ENCODE results near the gene RNLS.

Gene RNLS

DNA sequence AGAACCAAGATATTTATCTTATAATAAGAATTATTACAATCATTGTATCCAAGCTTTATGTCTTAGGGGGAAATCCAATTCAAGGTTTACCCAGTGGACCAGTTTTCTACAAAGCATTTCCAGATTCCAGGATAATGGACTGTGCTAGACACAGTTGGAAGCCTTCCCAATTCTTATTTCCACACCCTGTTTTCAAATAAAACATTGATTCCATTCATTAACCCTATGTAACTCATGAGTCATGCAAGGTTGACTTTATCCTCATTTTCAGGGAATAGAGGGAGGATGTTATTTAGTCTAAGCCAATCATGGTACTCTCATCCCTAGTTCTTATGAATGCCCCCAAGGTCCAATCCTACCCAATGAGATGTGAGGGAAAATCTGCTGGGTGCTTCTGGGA, 145.7 kb downstream of the RNLS start:
- no peak for DNase-seq (ENCODE audit: low read depth in 2 of 3, low spot score in 1 of 3)

DNA sequence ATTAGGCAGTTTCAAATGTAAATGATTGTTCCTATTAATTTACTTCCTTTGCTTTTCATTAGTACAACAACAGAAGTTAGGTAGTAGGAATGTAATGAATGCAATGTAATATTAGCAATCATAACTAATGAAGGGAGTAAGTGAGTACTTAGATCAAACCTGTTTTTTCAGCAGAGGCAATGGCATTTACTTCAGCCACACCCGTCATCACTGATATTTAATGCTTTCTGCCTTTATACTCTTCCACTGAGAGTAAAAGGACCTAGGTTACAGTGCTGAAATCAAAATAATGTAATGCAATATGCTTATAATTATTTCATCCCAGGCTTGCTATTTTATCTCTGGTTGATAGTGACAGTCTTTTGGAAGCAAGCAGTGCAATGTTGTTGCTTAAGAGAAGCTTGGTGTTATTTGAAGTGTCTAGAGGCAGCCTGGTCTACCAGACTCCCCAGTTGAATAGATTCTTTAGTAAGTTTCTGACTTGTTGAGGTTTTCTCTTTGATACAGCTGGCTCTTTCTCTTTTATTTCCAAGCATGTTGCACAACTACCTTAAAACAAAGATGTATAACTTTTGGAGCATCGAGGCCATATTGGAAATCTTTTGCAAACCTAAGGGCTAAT, 149.4 kb downstream of the RNLS start:
- no peak for DNase-seq (ENCODE audit: low read depth in 2 of 3, low spot score in 1 of 3)

DNA sequence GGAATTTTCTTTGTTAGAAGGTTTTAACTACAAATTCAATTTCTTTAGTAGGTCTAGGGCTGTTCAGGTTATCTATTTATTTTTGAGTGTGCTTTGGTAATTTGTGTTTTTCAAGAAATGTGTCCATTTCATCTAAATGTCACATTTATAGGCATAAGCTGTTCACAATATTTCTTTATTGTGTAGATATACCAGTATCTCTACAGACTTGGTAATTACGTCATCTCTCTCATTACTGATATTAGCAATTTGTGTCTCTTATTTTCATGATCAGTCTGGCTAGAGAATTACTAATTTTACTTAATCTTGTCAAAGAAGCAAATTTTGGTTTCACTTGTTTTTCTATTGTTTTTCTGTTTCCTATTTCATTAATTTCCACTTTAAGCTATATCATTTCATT, 152.0 kb downstream of the RNLS start:
- no peak for DNase-seq (ENCODE audit: low read depth in 2 of 3, low spot score in 1 of 3)

DNA sequence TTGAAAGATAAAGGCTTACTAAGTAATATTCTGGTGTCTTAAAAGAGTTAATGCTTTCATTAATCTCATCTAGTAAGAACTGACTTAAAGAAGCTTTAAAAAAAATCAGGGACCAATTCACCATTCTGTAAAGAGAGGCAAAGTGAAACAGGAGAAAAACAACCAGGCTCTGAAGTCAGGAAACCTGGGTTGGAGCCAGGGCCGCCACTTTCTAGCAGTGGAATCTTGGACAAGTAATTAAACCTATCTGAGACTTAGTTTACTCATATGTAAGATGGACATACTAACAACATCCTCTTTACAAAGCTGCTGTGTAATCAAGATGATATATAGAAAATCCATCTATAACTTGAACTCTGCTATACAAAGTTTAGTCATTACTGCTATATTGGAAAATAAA, 154.1 kb downstream of the RNLS start:
- DNase-seq (ENCODE audit: low read depth in 2 of 3, low spot score in 1 of 3), result no peak

DNA sequence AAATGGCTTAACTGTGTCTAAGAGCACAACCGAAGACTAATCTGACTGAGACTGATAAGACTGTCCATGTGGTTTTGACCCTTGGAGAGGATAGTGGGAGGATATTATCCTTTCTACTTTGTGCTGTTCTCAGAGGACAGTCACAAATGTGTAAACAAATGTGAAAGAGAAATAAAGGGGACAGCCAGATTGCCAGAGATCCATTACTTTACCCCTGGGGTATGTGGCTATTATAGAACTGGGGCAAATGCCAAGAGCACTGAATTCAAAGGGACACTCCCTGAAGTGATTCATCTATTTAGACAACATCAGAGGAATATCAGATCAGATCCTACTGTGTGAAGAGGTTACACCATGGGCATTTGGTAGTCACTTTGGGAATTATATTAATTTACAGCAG, 154.7 kb downstream of the RNLS start:
- no peak for DNase-seq (ENCODE audit: low read depth in 2 of 3, low spot score in 1 of 3)

DNA sequence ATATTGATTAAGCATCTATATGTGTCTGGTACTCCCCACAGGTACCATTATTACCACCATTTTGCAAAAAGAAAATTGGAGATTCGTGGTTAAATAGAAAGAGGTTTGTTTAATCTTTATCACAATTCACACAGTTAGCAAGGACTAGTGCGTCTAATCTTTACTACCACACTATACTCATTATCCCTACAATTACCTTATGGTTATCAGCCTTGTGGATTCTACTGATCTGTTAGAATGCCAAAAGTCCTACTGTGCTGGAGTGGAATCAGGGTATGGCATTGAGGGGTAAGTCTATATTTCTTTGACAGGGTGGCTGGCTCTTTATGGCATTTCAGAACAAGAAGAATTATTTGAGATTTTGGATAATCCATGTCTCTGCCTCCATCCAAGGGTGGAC, 156.1 kb downstream of the RNLS start:
- no peak for DNase-seq (ENCODE audit: low read depth in 2 of 3, low spot score in 1 of 3)

DNA sequence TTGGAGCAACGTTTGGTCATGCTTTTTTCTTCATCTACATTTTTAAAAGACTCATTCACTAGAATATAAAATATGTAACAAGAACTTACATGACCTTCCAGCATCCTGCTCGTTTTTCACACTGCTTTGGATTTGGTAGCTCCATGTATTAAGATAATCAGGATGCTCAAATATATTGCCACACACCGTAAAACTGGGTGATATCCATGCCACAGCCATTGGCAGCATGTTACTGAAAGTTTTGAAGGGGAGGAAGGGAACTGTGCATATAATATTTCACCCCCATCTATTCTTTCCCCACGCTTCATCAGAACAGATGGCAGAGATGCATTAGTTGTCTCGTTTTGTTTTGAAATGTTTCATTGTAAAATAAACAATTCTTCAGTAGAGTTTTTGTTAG, 158.2 kb downstream of the RNLS start:
- DNase-seq (ENCODE audit: low read depth in 2 of 3, low spot score in 1 of 3), result no peak

DNA sequence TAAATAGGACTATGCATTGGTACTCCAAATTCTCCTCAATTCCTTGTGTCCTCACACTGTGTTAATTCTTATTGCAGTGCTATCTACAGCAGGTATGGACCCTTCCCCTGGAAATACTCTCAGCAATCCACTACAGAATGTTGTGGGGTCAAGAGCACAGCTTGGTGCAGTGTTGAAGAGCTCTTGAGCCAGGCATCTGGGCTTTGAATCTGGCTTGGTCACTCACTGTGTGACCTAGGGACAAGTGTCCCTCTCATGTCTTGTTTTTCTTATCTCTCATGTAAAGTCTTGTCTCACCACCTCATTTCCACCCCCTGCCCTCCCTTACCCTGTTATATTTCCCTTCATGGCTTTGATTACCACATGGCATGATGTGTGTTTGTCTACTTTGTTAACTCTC, 159.4 kb downstream of the RNLS start:
- no peak for DNase-seq (ENCODE audit: low read depth in 2 of 3, low spot score in 1 of 3)

DNA sequence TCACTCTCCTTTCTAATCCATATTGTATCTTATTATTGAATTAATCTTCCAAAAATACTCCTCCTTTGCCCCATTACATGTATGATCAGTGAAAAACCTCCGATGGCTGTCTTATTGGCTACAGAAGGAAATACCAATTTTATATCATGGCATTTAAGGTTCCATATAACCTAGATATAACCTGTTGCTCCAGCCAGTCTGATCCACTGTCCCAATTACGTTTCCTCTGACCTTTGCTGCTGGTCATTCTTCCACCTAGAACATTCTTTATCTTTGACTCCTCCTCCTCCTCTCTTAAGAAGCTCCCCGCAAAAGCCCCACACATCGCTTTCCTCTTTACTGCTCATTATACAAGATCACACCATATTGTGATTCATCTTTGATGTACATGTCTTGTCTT, 161.5 kb downstream of the RNLS start:
- DNase-seq (ENCODE audit: low read depth in 2 of 3, low spot score in 1 of 3), result no peak

DNA sequence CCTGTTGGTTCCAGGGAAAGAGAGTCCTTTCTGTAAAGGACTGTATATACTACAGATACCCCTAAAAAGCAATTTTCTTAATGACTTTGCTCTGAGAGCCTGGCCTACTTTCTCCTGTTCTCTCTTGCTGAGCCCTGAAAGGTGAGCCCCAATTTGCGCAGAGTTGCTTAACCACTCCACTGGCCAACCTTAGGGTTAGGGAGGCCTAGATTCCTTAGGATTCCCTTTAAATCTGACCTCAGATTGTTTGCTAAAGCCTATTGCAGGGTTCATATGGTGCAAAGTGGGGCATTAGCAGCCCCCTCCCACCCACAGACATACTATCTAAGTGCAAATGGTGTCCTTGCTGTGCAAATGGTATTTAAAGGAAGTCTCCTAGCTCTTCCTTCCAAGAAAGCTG, 164.2 kb downstream of the RNLS start:
- DNase-seq (ENCODE audit: low read depth in 2 of 3, low spot score in 1 of 3), result no peak

DNA sequence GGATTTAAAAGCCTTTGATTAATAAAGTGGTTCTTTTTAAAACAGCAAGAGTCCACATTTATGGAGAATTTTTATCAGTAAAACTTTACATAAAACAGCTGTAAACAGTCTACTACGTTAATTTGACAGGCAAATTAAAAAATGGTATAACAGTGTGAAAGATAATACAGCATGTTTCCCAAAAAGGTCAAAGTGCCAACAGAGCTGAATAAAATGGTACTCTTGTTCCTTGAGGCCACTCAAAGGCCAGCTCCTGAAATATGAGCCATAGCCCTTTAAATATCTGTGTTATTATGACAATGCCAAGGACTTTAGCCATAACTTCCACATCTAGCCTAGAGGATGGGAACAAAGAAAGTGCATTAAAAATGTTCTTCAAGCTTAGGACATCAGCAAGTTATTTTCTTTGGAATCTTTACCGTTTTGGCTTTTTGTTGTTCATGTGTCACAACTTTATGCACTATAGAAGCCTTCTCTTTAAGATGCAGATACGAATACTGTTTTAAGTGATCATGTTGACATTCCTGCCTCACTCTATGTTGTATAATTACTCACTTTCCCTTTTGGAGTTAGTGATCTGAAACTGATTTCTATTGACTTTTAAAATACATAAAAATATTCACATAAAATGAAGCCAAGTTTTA, 165.6 kb downstream of the RNLS start:
- DNase-seq (ENCODE audit: low read depth in 2 of 3, low spot score in 1 of 3), result no peak

DNA sequence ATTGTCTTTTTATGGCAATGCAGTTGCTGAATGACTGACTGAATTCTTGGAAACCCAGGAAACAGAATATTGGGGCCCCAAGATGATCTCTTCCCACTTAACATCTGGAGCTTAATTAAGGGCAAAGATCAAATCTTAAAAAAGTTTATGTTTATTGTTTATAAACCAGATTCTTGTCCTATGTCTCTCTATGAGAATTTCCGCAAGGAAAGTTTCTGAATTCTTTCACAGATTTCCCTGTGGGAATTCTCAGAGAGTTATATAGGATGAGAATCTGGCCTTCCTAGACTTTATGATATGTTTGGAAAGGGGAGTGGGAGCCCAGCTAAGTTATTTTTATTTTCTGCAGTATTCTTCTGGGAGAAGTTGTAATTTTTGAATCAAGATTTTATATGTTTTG, 166.3 kb downstream of the RNLS start:
- DNase-seq (ENCODE audit: low read depth in 2 of 3, low spot score in 1 of 3), result no peak

DNA sequence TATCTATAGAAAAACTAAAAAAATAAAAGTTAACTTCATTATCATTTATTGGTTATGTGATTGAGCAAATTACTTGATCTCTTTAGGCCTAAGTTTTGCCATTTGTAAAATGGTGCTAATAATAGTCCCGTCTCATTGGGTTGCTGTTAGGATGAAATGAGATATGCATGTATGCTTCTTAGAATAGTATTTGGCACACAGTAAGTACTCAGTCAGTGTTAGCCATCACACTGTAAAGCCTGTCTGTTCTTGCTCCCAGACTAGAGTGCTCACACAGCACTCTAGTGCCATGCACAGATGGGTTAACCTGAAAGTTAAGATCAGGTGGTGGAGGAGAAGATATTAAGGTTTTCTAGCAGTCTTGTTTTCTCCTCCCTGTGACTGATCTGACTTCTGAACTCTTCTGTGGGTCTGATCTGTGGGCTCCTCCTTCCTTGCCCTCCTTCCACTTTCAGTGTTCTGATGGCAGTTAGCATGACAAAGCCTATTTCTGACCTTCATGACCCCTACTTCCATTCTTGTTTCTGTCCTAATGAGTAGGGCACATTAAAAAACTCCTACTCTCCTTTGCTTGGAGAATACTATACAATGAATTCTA, 167.5 kb downstream of the RNLS start:
- no peak for DNase-seq (ENCODE audit: low read depth in 2 of 3, low spot score in 1 of 3)

DNA sequence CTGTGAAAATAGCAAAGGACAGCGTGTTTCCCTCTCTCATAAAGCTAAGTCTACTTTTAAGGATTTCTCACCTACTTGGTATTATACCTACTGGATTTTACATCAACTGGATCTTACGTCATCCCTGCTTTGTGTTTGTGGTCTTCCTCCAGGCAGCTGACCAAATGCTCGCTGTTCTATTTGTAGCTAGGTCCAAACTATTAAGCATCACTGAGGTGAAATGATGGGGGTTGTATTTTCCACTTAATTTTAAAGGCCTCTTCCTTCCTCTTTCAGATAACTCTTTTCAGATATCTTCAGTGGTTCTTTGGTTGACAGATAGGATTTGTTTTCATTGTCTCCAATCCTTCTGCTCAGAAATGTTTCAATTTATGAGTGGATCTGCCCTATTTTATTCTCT, 169.7 kb downstream of the RNLS start:
- no peak for DNase-seq (ENCODE audit: low read depth in 2 of 3, low spot score in 1 of 3)

DNA sequence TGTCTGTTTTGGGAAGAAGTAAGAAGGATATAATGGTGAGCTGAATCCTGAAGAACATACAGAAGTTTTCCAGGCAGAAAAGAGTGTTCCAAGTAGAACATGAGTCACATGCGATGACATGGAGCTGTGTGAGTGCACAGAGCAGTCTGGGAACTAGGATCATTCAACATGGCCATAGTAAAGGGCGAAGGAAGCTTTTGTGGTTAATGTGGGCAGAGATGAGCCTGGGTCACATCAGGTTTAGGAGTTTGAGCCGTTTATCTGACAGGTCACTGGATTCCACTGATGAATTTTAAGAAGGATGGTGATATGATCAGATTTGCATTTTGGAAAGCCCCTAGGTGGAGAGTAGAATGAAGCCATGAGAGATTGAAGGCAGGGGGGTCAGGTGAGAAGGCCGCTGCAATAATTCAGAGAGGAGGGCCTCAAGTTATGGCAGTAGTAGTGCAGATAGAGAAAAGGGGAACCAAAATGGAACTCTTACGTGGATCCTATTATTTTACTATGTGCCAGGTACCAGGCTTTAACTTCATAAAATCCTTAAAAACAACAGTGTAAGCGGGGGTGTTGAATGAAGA, 171.3 kb downstream of the RNLS start:
- no peak for DNase-seq (ENCODE audit: low read depth in 2 of 3, low spot score in 1 of 3)

DNA sequence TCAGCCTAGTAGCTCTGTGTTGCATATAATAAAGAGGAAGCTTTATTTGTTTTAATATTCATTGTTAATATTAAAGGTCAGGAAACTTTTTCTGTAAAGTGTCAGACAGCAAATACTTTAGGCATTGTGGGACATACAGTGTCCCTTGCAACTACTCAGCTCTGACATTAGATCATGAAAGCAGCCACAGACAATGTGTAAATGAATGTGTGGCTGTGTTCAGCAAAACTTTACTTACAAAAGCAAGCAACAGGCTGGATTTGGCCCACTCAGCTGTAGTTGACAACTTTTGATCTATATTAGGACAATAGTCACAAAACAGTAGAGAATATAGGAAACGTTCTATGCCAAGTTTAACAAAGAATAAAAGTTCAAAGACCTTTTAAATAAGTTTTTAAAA, 173.3 kb downstream of the RNLS start:
- DNase-seq (ENCODE audit: low read depth in 2 of 3, low spot score in 1 of 3), result no peak

DNA sequence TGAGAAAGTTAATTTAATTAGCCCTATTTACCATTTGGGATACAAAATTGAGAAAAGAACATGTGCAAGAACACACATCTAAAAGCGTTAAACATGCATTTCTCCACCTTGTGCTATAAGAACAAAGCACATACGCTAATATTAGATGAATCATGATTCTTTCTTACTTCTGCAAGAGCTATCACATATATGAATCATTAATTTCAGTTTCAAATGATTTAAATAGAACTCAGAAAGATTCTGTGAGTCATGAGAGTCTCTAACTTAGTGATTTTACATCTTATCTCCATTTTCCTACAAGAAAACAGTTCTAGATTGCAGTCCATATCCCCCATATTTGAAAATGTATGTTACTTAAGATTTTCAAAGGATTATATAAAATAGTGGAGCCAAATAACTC, 173.9 kb downstream of the RNLS start:
- DNase-seq (ENCODE audit: low read depth in 2 of 3, low spot score in 1 of 3), result no peak

DNA sequence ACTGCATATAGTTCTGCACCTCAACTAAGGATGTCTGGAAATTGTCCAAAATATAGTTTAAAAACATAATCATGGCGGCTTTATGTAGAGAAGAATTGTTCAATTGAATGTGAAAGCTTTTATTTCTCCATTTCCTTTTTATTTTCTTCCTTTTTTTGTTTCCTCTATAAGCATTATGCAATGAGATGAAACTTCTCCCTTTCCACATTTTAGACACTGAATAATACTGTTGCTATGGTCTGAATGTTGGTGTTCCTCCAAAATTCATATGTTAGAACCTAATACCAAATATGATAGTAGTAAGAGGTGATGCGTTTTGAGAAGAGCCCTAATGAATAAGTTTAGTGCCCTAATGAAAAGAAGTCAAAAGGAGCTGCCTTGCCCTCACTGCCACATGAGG, 175.0 kb downstream of the RNLS start:
- DNase-seq (ENCODE audit: low read depth in 2 of 3, low spot score in 1 of 3), result no peak

DNA sequence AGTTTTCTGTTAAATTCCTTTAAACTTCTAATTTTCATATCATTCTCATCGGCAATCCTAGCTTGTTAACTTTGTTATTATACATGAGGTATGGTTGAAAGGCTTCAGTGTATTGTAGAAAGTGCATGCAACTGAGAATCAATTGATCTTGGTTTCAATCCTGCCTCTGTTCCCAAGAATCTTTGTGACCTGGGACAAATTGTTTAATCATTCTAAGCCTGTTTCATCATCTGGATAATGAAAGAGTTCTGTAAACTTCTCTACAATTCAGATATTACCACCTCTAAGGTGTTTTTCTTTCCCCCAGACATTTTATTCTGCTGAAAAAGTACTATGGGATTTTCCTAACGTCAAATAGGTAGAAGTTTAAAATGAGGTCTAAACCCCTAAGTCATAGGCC, 179.0 kb downstream of the RNLS start:
- DNase-seq (ENCODE audit: low read depth in 2 of 3, low spot score in 1 of 3), result no peak

DNA sequence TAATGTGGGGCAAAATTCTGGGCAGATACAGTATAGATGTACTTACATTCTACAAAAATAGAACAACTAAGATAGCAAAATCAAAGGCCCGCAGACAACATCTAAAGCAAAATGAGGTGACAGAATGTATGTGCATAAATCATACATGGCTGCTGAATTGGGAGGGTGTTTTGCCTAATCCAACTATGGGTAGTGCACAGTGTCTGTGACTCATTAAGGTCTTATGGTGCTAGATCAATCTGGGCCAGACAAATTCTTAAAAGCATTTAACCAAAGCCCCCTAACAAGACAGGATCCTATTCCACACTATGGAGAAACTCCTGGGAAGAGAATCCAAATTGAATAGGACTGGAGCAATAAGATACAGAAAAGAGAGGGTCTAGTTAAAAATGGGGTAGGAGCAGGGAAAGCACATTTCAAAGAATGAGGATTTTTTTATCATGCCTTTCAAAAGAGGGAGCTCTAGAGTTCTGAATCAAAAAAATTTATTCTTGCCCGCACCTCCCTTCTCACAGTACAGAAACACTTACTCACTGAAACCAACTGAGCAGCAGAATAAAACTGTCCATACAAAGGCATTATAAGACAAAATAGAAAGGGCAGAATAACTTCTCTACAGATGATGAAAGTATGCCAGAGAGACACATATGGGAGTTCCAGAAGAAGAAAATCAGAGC, 181.3 kb downstream of the RNLS start:
- no peak for DNase-seq (ENCODE audit: low read depth in 2 of 3, low spot score in 1 of 3)

DNA sequence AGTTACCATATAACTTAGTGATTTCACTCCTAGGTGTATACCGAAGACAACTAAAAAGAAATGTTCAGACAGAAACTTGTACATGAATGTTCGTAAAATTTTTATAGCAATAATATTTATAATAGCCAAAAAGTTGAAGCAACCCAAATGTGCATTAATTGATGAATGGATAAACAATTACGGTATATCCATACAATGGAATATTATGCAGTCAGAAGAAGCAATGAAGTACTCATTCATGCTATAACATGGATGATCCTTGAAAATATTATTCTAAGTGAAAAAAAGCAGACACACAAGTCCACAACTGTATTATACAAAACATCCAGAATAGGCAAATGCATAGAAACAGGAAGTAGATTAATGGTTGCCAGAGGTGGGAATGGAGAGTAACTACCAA, 183.9 kb downstream of the RNLS start:
- no peak for DNase-seq (ENCODE audit: low read depth in 2 of 3, low spot score in 1 of 3)

DNA sequence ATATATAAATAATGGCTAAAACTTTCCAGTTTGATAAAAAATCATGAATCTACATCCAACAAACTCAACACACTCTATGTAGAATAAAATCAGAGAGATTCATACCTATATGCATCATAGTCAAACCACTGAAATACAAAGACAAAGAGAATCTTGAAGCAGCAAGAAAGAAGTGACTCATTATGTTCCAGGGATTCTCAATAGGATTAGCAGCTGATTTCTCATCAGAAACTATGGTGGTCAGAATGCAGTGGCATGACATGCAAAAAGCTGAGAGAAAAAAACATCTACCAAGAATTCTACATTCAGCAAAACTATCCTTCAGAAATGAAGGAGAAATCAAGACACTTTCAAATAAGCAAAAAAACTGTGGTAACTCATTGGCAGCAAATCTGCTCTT, 187.4 kb downstream of the RNLS start:
- no peak for DNase-seq (ENCODE audit: low read depth in 2 of 3, low spot score in 1 of 3)
